ENCODE data around the gene CLBA1.

CLBA1 gene

DNA sequence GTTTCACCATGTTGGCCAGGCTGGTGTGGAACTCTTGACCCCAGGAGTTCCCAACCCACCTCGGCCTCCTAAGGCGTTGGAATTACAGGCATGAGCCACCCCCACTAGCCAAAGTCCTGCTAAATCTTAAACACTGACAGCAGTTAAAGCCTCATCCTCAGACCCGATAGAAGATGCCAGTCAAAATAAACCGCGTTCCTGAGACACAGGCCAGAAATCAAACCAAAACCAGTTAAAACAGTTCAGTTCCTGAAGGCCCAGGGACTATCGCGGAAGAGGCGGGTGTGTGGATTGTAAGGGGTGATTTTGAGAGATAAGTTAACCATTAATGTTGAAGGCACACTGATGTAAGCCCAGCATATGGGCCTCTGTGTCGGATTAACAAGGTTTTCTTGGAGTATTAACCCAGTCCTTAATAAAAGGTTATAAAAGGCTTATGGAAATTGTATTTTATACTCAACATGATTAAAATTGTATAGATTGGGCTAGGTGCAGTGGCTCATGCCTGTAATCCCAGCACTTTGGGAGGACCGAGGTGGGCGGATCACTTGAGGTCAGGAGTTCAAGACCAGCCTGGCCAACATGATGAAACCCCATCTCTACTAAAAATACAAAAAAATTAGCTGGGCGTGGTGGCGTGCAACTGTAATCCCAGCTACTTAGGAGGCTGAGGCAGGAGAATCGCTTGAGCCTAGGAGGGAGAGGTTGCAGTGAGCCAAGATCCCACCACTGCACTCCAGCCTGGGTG, 54.0 kb downstream of the CLBA1 start:
- H3K27me3 ChIP-seq (ENCODE audit: control insufficient read depth, low read length): peaks cover 16% of the 10 kb centered on the region
- no peaks in the 10 kb centered on the region for H3K36me3 ChIP-seq (ENCODE audit: control insufficient read depth, low read length)
- TF ChIP-seq EZH2phosphoT487 (IDR thresholded peaks at IDR 0.05; ENCODE audit: borderline replicate concordance, low read length): no peak
- TF ChIP-seq, protein P1, sequence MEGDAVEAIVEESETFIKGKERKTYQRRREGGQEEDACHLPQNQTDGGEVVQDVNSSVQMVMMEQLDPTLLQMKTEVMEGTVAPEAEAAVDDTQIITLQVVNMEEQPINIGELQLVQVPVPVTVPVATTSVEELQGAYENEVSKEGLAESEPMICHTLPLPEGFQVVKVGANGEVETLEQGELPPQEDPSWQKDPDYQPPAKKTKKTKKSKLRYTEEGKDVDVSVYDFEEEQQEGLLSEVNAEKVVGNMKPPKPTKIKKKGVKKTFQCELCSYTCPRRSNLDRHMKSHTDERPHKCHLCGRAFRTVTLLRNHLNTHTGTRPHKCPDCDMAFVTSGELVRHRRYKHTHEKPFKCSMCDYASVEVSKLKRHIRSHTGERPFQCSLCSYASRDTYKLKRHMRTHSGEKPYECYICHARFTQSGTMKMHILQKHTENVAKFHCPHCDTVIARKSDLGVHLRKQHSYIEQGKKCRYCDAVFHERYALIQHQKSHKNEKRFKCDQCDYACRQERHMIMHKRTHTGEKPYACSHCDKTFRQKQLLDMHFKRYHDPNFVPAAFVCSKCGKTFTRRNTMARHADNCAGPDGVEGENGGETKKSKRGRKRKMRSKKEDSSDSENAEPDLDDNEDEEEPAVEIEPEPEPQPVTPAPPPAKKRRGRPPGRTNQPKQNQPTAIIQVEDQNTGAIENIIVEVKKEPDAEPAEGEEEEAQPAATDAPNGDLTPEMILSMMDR (IDR thresholded peaks at IDR 0.05; ENCODE audit: low read depth, low read length, poor library complexity, severe bottlenecking): no peak
- no peak overlapping the region for H3K27ac ChIP-seq (ENCODE audit: low read depth, low read length)
- no peaks in the 10 kb centered on the region for H3K9me3 ChIP-seq (ENCODE audit: control insufficient read depth, insufficient read depth, low read length)
- no peaks in the 10 kb centered on the region for H3K4me1 ChIP-seq (ENCODE audit: control insufficient read depth, low read length)
- no peaks in the 10 kb centered on the region for H3K9me2 ChIP-seq (replicated peaks; ENCODE audit: control insufficient read depth, low read length)
- H3K79me2 ChIP-seq (ENCODE audit: control insufficient read depth, low read length): no peaks in the 10 kb centered on the region
- 0 out of 2 replicates have a peak, but pooled peaks cover 3% of the 10 kb centered on the region for H3F3A ChIP-seq (ENCODE audit: control insufficient read depth, insufficient read depth)
- H3K4me2 ChIP-seq (ENCODE audit: low read length): no peak overlapping the region
- no peaks in the 10 kb centered on the region for H4K20me1 ChIP-seq (ENCODE audit: control insufficient read depth, insufficient read depth, low read depth, low read length)
- H3K4me3 ChIP-seq (ENCODE audit: low read length): no peak overlapping the region

DNA sequence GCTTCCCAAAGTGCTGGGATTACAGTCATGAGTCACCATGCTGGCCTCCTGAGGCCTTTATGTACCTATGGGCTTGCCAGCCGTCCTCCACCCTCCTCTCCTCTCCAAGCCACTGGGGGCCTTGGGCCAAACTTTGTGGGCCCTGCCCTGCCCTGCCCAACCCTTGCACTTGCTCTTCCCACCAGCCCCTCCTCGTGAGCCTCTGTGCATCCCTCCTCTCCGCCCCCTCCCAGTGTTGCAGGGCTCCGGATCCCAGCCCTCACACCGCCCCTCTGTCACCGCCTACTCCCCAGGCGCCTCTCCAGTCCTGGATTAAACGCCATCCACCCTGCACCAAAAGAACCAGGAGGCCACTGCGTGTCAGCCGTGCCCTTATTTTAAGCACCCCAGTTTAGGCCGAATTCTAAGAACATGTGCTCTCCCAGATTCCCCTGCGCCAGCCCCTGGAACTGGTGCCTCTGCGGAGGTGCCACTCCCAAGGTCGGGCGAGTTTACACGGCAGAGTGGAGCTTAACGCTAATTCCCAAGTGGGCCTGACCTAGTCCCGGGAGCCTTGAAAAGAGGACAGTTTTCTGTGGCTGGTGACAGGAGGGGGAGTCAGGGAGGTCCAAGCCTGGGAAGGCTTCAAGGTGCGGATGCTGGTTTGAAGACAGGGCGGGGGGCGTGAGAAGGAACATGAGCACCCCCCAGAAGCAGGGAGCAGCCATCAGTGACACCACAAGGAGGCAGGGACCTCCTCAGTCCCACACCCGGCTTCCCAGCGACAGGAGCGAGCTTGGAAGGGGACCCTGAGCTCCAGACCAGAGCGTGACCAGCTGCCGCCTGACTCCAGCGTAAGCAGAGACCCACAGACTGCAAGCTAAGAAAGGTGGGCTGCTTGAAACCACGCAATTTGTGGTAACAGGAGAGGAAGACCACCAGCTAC, 56.5 kb downstream of the CLBA1 start:
- Histone ChIP-seq H3K4me2 (ENCODE audit: low read length) (no peak overlapping the region), H3K4me3 (ENCODE audit: low read length) (no peak overlapping the region), H3K36me3 (ENCODE audit: control insufficient read depth, low read length) (no peaks in the 10 kb centered on the region), H3K9me3 (ENCODE audit: control insufficient read depth, insufficient read depth, low read length) (no peaks in the 10 kb centered on the region), H3K4me1 (ENCODE audit: control insufficient read depth, low read length) (peaks cover 6% of the 10 kb centered on the region), H3K27ac (ENCODE audit: low read depth, low read length) (no peak overlapping the region), H3K27me3 (ENCODE audit: control insufficient read depth, low read length) (peaks cover 20% of the 10 kb centered on the region), H3K79me2 (ENCODE audit: control insufficient read depth, low read length) (no peaks in the 10 kb centered on the region), H3F3A (ENCODE audit: control insufficient read depth, insufficient read depth) (0 out of 2 replicates have a peak, but pooled peaks cover 4% of the 10 kb centered on the region), H3K9me2 (replicated peaks; ENCODE audit: control insufficient read depth, low read length) (no peaks in the 10 kb centered on the region), H4K20me1 (ENCODE audit: control insufficient read depth, insufficient read depth, low read depth, low read length) (no peaks in the 10 kb centered on the region)
- TF ChIP-seq, protein P1 (IDR thresholded peaks at IDR 0.05; ENCODE audit: low read depth, low read length, poor library complexity, severe bottlenecking): no peak
- TF ChIP-seq EZH2phosphoT487 (IDR thresholded peaks at IDR 0.05; ENCODE audit: borderline replicate concordance, low read length): no peak

DNA sequence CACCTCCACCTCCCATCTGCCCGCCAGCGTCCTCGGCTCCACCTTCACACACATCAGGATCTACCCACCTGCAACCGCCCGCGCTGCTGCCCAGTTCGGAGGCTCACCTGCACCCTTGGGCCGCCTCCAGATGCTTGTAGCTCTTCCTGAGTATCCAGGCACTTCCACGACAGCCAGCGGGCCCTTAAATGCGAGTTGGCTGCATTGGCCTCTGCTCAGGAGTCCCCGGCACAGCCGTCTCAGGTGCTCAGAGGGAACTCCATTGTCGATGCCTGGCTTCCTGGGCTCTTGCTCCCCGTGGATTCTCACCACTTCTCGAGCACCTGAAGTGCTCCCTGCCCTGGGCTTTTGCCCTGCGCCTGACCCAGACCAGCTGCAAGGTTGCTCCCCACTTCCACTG, 57.2 kb downstream of the CLBA1 start:
- Histone ChIP-seq H3K4me3 (ENCODE audit: low read length) (no peak overlapping the region), H3K27me3 (ENCODE audit: control insufficient read depth, low read length) (peaks cover 20% of the 10 kb centered on the region), H4K20me1 (ENCODE audit: control insufficient read depth, insufficient read depth, low read depth, low read length) (no peaks in the 10 kb centered on the region), H3K79me2 (ENCODE audit: control insufficient read depth, low read length) (no peaks in the 10 kb centered on the region), H3K9me3 (ENCODE audit: control insufficient read depth, insufficient read depth, low read length) (no peaks in the 10 kb centered on the region), H3K4me2 (ENCODE audit: low read length) (no peak overlapping the region), H3K27ac (ENCODE audit: low read depth, low read length) (no peak overlapping the region), H3K4me1 (ENCODE audit: control insufficient read depth, low read length) (peaks cover 6% of the 10 kb centered on the region), H3K9me2 (replicated peaks; ENCODE audit: control insufficient read depth, low read length) (no peaks in the 10 kb centered on the region), H3F3A (ENCODE audit: control insufficient read depth, insufficient read depth) (0 out of 2 replicates have a peak, but pooled peaks cover 4% of the 10 kb centered on the region), H3K36me3 (ENCODE audit: control insufficient read depth, low read length) (no peaks in the 10 kb centered on the region)
- TF ChIP-seq, protein P1 (IDR thresholded peaks at IDR 0.05; ENCODE audit: low read depth, low read length, poor library complexity, severe bottlenecking): no peak
- TF ChIP-seq EZH2phosphoT487 (IDR thresholded peaks at IDR 0.05; ENCODE audit: borderline replicate concordance, low read length): no peak

Data from DOHH2 (cell line).